Stimulated activated CD4-positive, alpha-beta T cell treated with anti-CD3 and anti-CD28 coated beads, Interleukin-15, amount 100 ng/mL, for 24 hours (primary cell): ENCODE data around the gene EIPR1.
"Not testable (repeated sequence)": the region's sequence is repeated elsewhere in the genome, so short reads cannot be mapped to it uniquely, and the experiment has no call there.

Experiments used
- DNase-seq: peaks from one replicate; pipeline ENCODE4 v3.0.0-alpha.2; 2020

The EIPR1 gene

DNA sequence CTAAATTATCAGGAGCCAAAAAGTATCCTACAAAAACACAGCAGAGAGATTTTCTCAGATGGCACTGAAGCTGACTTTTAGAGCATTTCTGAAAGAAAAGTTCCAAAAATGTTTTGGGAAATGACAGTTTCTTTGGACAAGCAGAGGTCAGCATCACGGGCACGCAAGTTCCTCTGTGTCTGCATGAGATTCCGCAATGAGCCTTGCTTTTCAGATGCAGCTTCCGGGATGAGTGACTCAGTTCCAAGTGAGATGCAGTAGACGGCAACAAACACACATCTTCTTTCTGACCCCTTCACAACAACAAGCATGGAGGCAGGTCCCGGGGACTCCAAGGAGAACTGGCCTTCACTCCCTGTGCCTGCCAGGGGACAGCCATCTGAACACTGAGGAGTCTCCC lies 76.6 kb downstream of the EIPR1 start:
- DNase-seq, result no peak

DNA sequence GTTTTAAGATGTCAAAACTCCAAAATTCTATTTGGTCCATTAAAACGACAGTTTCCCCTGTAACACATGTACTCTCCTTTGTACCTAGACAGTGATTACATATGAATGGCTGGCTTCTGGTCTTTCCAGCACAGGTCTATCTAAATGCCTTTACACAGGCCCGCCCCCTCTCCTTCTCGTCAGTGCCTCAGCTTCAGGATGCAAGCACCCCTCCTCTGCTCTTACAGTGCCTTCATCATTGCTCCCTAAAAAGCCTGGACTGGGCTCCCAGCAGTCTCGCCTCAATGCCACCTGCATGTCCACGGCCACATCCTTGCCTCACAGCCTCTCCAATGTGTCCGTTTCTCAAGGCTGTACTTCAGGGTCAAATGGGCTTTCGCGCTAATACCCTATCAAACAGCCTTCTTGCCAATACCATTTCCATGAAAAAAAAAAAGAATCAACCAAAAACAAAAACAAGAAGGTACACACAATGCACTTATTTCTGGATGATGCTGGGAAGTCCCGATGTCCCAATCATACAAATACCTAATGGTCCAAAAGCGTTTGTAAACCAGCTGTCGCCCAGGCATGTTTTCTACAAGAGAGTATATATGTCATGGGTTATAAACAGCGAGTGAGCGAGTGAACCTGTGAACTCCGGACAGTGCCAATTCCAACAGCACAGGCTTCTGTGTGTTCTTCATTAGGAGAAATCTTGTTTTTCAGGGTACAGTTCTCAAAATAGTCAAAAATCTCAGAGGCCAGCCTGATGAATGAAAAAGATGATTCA lies 77.2 kb downstream of the EIPR1 start:
- no peak for DNase-seq

DNA sequence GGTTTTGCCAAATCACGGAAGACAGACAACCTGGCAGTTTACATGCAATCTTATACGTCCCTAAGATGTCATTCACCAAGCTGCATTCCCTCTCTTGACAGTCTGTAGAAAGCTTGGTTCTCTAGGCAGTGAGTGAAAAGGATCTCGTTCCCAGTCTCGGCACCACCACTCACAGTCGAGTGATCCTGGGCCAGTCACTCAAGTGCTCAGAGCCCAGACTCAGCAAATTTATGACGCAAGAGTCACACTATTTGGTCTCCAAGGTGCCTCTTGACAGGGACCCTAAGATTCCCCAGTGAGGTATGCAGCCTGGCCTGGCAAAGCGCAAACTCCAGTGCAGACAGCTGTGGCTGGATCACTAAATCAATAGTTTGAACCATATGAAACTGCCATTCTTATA lies 77.9 kb downstream of the EIPR1 start:
- no peak for DNase-seq

DNA sequence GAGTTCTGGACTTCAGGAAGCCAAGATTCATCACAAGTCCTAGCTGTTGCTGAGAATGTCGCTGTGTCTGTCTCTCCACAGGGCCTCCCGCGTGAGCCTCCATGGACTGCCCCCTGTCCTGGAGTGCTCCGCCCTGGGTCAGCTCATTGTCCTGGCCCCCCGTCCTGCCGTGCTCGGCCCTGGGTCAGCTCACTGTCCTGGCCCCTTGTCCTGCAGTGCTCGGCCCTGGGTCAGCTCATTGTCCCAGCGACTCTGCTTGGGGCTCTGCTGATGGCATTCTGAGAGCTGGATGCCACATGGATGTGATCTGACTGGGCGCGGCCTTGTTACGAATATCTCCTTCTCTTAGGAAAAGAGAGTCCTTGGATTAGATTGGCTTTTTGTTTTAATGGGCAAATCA lies 78.5 kb downstream of the EIPR1 start:
- DNase-seq, result no peak

DNA sequence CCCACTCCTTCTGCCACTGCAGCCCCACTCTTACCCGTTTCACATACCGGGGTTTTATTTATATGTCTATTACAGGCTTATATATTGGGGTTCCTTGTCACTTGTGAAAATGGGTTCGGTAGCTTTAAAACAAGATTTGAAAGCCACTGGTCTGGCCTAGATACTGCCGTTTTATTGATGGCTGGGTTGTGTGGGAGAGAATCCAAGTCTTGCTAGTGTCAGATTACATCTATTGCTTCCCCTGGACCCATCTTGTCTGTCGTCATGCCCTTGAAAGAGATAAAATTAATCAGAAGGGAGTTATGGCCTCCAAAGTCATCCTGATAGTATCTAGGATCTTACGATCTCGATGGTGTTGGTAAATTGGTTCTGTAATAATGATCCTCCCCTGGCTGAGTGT lies 79.4 kb downstream of the EIPR1 start:
- no peak for DNase-seq

DNA sequence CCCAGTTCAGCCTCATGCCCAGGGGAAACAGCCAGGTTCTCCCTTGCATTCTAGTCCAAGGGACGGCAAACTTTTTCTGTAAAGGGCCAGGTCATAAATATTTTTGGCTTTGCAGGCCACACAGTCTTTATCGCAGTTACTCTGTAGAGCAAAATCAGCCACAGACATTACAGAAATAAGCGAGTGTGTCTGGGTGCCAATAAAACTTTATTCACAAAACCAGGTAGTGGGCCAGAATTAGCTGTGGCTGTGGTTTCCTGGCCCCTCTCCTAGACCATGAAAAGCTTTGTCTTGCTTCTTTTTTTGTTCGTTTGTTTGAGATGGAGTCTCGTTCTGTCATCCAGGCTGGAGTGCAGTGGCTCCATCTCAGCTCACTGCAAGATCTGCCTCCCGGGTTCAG lies 80.1 kb downstream of the EIPR1 start:
- DNase-seq, result no peak

DNA sequence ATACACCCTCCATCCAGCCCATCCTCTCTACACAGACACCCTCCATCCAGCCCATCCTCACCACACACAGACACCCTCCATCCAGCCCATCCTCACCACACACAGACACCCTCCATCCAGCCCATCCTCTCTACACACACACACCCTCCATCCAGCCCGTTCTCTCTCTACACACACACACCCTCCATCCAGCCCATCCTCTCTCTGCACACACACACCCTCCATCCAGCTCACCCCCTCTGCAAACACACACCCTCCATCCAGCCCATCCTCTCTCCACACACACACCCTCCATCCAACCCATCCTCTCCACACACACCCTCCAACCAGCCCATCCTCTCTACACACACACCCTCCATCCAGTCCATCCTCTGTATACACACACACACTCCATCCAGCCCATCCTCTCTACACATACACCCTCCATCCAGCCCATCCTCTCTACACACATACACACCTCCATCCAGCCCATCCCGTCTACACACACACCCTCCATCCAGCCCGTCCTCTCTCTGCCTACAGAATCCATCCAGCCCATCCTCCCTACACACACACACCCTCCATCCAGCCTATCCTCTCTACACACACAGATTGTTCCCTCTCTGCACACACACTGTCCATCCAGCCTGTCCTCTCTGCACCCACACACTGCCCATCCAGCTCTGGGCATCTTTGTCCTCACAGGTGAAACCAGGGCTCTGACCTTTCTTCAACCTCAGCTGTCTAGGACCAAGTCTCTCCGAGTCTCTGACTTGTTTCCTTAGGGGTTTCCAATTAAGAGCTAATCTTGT lies 81.2 kb downstream of the EIPR1 start:
- DNase-seq, result no peak

DNA sequence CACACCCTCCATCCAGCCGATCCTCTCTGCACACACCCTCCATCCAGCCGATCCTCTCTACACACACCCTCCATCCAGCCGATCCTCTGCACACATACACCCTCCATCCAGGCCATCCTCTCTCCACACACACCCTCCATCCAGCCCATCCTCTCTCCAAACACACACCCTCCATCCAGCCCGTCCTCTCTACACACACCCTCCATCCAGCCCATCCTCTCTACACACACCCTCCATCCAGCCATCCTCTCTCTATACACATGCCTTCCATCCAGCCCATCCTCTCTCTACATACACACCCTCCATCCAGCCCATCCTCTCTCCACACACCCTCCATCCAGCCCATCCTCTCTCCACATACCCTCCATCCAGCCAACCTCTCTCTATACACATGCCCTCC lies 83.1 kb downstream of the EIPR1 start:
- no peak for DNase-seq

DNA sequence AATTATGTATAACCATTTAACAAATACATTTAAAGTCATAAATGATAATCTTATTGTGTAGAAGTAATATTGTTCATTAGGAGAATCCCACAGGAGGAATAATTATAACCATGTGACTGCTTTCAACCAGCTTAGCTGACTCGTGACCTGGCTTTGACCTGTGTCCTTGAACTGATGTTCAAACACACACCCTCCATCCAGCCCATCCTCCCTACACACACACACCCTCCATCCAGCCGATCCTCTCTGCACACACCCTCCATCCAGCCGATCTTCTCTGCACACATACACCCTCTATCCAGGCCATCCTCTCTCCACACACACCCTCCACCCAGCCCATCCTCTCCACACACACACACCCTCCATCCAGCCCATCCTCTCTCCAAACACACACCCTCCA lies 83.5 kb downstream of the EIPR1 start:
- no peak for DNase-seq

DNA sequence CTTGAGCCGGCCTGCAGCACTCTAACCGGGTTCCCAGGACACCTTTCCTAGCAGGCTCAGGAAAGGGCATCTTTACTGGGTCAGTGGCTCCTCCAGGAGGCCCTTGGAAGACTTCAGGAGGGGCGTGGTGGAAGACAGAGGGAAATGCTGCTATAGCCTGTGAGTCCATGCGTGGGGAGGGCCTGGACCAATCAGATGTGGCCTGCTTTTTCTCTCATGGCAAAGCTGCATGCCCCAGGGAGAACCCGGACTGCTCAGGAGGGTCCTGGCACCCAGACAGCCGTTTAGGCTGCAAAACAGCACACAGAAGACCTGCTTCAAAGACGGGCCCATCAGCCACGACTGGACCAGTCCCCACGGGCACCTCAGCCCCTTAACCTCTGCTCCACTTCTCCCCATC lies 84.4 kb downstream of the EIPR1 start:
- DNase-seq, result no peak

DNA sequence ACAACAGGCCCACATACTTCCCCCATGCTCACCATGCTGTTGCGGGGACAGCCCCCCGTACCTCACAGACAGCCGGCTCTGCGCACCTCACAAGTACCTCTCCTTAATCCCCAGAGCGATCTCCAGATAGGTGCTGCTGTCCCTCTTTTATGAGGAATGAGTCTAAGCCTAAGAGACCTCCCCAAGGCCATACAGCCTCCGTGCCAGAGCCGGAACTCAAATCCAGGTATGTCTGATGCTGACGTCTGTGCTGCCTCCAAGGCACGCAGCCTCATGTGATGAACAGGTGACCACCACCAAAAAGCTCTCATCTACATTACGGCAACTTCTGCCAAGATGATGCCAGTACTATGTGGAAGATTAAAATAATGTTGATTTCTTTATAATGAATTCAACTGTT lies 85.2 kb downstream of the EIPR1 start:
- DNase-seq, result no peak

DNA sequence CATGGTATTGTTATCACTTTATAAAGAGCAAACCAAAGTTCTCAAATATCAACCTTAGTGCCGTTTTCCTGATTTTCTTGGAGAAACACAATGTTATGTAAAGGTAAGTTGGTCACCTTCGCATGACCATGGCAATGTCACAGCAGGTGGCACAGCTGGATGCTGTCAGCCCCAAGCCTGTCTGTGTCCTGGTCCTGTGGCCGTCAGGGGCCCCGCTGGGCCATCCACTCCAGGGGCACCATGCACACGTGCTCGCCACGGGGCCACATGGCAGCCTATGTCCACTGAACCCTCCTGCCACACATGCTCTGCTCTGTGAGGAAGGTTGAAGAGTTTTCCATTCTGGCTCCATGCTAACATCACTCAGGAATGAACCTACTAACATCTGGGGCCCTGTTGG lies 85.9 kb downstream of the EIPR1 start:
- DNase-seq, result no peak

DNA sequence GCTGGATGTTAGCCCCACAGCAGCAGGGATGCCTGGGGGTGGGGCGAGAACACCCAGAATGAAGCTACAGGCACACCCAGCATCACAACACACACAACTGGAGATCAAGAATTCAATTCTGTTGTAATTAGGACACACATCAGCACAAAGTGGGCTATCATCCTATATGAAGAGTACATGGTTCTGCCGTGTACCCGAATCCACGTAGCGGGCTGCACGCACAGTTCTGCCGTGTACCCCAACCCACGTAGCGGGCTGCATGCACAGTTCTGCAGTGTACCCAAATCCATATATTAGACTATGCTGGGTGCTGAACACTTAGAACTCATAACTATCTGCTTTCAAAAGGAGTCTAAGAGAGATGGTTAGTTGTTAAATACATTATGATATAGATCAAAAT lies 86.5 kb downstream of the EIPR1 start:
- no peak for DNase-seq

DNA sequence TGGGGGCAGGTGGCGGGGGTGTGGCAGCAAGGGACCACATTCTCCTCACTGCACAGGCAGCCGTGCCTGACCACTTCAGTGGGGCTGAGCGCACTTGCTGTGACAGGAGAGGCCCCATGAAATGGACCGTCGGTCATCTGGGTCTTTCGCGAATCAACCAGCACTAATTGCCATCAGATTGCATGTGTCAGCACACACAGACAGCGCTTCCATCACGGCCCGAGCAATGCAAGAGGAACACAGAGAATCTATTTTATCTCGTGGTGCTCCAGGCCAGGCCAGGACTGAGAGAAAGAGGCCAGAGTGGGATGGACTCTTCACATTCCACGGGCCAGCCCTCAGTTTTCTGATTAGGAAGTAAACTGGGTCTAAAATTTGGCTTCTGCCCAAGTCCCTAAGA lies 87.0 kb downstream of the EIPR1 start:
- no peak for DNase-seq

DNA sequence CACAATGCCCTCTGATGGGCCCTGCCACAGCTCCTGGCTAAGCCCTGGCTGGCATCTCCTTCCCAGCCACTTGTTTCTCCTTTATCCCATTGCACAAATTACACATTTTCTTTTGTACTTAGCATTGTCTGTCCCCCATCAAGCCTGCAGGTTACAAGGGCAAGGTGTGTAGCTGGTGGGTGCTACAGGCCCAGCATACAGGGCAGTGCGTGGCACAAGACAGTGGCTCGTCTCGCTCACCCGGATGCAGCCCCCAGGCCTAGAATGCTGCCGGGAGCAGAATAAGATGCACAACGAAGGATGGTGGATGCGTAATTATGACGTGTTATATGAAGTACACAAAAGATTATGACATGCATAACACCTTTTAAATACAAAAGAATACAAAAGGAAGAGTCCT lies 87.6 kb downstream of the EIPR1 start:
- no peak for DNase-seq

DNA sequence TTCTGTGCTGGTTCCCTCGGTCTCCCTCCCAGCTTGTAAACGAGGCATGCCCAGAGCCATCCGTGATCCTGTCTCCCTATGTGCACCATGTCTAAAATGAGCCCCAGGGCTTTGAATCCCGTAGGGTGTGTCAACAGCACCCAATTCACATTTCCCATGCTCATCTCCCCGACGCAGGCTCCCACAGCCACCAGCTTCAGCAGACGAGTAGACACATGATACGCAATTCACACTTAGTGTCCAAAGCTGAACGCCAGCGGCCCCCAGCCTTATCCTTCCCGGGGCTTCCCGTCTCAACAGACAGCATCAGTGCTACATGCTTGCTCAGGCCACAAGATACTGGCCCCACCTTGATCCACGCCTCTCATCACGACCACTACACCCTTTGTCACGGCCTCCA lies 88.1 kb downstream of the EIPR1 start:
- DNase-seq, result no peak

DNA sequence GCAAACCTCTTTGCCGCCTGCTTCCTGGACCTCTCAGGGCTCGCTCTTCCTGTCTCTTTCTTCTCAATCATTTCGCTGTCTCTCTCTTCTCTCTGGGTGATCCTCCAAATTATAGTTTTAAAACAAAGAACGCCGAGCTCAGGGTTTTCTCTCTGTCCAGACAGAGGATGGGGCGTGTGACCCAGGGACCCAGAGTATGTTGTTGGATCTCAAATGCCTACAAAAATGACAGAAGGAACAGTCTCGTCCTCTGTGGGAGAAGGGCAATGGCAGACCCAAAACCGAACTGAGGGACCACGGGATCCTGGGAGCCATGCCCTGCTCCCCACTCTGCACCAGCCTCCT lies 88.5 kb downstream of the EIPR1 start:
- no peak for DNase-seq

DNA sequence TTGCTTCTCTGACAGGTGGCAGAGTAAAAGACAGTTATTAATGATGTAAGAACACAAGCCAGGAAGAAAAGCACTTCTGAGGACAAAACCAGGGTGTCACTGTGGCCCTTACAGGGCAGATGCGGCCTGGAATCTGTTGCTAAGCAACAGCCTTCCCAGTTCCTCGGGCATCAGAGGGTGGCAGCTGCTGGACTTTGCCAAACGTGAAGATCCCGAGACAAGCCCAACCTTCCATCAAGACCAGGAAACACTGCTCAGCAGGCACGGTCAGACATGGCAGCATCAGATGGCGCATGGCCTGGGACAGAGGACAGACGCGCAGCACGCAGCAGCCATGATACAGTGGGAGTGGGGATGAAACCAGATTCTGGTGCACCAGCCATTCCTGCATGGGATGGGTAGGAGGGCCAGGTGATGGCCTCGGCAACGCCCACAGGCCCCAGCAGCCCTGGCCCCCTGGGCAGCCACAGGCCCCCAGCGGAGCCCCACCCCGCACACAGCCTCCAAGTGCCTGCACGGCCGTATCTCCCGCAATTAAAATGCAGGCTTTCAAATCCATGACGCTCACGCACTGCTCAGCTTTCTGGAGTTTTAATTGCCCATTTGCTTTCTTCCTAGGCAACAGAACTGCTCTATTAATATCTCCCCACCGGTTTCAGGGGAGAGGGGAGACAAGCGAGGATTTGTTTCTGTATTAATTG lies 89.0 kb downstream of the EIPR1 start:
- no peak for DNase-seq

DNA sequence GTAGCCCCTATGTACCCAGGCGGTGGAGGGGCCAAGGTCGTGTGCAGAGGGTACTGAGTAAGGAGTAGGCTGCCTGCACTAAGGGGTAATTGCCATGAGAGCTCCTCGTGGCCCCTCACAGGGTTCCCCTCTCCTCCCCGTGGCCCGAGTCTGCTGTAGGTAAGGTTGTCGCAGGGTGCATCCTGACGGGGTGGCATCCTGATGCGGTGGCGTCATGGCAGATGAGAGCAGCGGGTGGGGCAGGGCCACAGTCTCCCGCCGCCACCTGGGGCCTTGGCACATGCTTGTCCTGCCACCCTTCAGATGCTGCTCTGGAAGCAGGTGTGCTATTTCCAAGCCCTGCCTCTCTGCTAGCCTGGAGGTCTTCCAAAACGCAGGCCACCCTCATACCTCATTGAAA lies 89.7 kb downstream of the EIPR1 start:
- DNase-seq, result no peak

DNA sequence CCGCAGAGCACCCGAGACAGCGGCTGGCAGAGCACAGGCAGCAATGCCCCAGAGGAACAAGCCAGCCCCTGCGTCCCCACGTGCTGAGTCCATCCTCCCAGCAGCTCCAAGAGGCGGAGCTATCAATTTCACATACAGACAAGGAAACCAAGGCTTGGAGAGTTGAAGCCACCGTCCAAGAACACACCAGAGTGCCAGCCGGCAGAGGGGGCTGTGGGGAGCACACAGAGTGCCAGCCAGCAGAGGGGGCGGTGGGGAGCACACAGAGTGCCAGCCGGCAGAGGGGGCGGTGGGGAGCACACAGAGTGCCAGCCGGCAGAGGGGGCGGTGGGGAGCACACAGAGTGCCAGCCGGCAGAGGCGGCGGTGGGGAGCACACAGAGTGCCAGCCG lies 91.0 kb downstream of the EIPR1 start:
- not testable (repeated sequence) for DNase-seq

DNA sequence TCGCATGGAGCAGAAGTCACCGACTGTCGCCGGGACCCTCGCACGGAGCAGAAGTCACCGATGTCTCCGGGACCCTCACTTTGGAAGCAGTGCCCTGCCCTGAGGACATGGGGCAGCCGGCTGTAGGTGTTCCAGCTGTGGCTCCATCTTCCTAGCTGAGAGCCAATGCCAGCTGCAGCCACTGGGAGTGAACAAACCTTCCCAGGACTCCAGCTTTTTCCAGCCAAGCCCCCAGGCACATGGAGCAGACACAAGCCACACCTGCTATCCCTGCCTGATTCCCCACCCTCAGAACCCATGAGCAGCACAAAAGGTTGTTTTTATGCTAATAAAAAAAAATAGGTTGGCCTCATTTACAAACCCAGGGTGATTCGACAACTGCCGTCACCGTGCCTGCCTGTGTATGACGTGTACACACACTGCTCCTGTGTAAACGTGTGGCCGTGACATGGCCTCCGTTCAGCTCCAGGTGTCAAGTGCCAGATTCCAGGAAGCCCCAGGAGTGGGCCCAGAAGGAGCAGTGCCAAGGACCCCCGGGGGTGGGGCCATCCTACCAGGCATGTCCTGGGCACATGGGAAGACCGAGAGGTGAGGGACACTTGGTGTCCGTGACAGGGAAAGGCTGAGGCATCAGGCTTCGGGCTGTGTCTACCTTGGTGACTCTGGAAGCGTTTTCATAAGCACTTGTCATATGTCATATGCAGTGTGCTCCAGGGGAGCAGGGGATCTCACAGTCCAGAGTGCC lies 91.5 kb downstream of the EIPR1 start:
- DNase-seq, result no peak

DNA sequence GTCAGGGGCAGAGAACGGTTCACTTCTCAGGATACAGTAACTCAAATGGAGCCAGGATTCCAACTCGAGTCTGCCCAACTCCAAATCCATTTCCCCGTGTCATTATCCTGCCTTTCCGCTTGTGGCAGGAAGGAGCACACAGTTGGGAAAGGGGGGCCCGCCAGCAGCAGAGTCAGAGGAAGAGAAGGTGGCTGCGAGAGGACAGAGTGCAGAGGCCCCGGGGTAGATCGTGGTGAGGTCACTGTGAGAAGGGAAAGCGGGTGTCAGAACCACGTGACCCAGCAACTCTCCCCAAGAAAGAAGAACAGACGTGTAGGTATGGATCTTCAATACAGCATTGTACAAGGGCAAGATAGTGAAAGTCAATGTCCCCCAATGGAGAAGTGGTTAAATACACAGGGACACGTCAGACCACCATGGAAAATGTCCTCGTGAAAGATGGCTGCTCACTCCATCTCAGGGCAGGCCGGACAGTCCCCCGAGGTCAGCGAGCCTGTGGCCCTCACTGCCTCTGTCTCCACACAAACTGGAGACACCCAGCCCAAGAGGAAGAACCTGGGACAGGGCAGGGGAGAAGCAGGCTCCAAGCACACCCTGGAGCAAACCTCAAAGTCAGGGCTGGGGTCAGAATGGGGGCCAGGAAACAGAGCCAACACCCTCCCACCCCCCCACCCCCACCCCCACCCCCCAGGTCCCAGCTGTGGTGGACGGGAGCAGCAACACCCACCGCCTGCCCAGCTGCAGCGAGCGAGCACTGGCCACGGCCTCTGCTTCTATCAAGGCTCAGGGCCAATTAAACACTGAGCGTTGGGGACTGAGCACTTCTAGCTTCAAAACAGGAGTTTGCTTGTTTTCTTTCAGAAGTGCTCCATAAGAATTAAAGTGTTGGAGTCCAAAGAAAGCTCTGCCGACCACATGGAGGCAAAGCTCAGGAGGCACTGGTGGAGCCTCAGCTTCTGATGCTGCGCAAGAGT lies 92.7 kb downstream of the EIPR1 start:
- no peak for DNase-seq
